PC-9 (cell line): ENCODE data around the gene ITGBL1. TPM values are rescaled to one million over a fixed set of nuclear protein-coding genes. Genes with fewer than 3 reads are reported as not detected.

Source experiments
- BruUV-seq: library from RNA; stranded (reverse); fragments of 400-500 nt; replicated peaks from 2 replicates; lab custom pipeline; 2021; lab: Mats Ljungman, UMichigan
- CTCF ChIA-PET: fragments of 300-600 bp; sonication (Branson Sonifier 250); formaldehyde crosslinking; loops from one replicate; lab custom pipeline; 2022; ENCODE audit warnings: antibody characterized with exemption; lab: Charles Lee
- POLR2A ChIA-PET: fragments of 300-600 bp; sonication (Branson Sonifier 250); formaldehyde crosslinking; loops from one replicate; lab custom pipeline; 2022; ENCODE audit warnings: antibody characterized with exemption; ENCODE audit not compliant: unreplicated experiment; lab: Charles Lee
- DNase-seq, 2 experiments: peaks; one replicate each; pipeline versions ENCODE4 v3.0.0 to v3.0.0-alpha.2; 2015 to 2022; ENCODE audit warnings: mixed read lengths in 1 of 2
- H2AFZ ChIP-seq: fragments of 200-600 bp; sonication (generic); 2 replicates; pipeline ENCODE4 v1.8.1; 2017; ENCODE audit warnings: antibody characterized with exemption
- H3F3A ChIP-seq: fragments of 200-600 bp; sonication (generic); 2 replicates; pipeline ENCODE4 v1.8.1; 2017; ENCODE audit warnings: antibody characterized with exemption, mild to moderate bottlenecking, low read depth; ENCODE audit not compliant: insufficient read depth
- H3K27ac ChIP-seq: fragments of 200-600 bp; sonication (generic); 2 replicates; pipeline ENCODE4 v1.6.1; 2016; ENCODE audit warnings: mixed run types
- H3K27me3 ChIP-seq: fragments of 200-600 bp; sonication (generic); 2 replicates; pipeline ENCODE4 v1.6.1; 2016; ENCODE audit warnings: low read depth, mixed run types; ENCODE audit not compliant: insufficient read depth
- H3K36me3 ChIP-seq: fragments of 200-600 bp; sonication (generic); 2 replicates; pipeline ENCODE4 v1.6.1; 2016; ENCODE audit warnings: low read depth, mixed run types
- H3K4me1 ChIP-seq: fragments of 200-600 bp; sonication (generic); replicated peaks from 2 replicates; pipeline ENCODE4 v1.6.1; 2016; ENCODE audit warnings: mixed run types; ENCODE audit not compliant: insufficient read depth
- H3K4me2 ChIP-seq: fragments of 200-600 bp; sonication (generic); 2 replicates; pipeline ENCODE4 v1.6.1; 2017; ENCODE audit warnings: mixed run types
- H3K4me3 ChIP-seq: fragments of 200-600 bp; sonication (generic); 2 replicates; pipeline ENCODE4 v1.6.1; 2016; ENCODE audit warnings: mixed run types
- H3K79me2 ChIP-seq: fragments of 200-600 bp; sonication (generic); 2 replicates; pipeline ENCODE4 v1.6.1; 2017; ENCODE audit warnings: low read depth, mixed run types
- H3K9me2 ChIP-seq: fragments of 200-600 bp; sonication (generic); 2 replicates; pipeline ENCODE4 v1.8.1; 2017; ENCODE audit warnings: mild to moderate bottlenecking; ENCODE audit not compliant: insufficient read depth
- H3K9me3 ChIP-seq: fragments of 200-600 bp; sonication (generic); 2 replicates; pipeline ENCODE4 v1.8.1; 2016; ENCODE audit warnings: low read depth; ENCODE audit not compliant: insufficient read depth
- H4K20me1 ChIP-seq: fragments of 200-600 bp; sonication (generic); 2 replicates; pipeline ENCODE4 v1.8.1; 2017; ENCODE audit not compliant: insufficient read depth
- EZH2 ChIP-seq: fragments of 200-600 bp; sonication (generic); IDR thresholded peaks from 2 replicates; pipeline ENCODE4 v1.8.0; 2017; ENCODE audit warnings: antibody characterized with exemption, low read depth
- intact Hi-C: fragments of 100-400 bp; cut with micrococcal nuclease; formaldehyde crosslinking; loops from one replicate; pipeline ENCODE4 v1.10.0; 2022; ENCODE audit not compliant: unreplicated experiment
- total RNA-seq: library from RNA; stranded (reverse); gene quantifications from 2 replicates; pipeline ENCODE4 v1.2.3, GENCODE V29; 2021
- TF ChIP-seq, protein P1 (sequence below): fragments of 200-600 bp; sonication (generic); conservative IDR thresholded peaks from 2 replicates; pipeline ENCODE4 v1.6.1; 2017; ENCODE audit warnings: mixed run types, antibody characterized with exemption, mild to moderate bottlenecking, moderate library complexity

ITGBL1 gene
- total RNA-seq, 1 experiment from 2014 or later: 52.5 TPM

DNA sequence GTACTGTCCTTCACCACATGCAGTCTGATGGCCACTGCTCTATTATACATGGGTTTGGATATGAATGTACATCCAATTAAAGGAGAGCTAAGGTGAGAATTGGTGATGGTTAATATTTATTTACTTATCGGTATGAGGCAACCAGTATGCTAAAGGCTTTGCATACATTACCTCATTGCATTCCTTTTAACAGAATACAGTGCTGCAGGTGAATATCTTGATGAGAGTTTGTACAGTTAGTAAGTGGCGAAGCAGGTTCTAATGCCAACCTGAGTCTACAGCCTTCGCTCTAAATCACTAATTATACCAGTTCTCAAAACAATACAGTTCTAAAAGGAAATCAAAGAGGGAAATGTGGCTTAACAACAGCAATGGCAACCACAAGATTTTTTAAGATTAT, 284.1 kb downstream of the ITGBL1 start:
- BruUV-seq: no TSS peak
- Histone ChIP-seq H3K79me2 (no peaks in the 10 kb centered on the region), H3F3A (0 out of 2 replicates have a peak, but pooled peaks cover 4% of the 10 kb centered on the region), H2AFZ (no peak overlapping the region), H3K36me3 (no peaks in the 10 kb centered on the region), H4K20me1 (no peaks in the 10 kb centered on the region), H3K4me3 (no peak overlapping the region), H3K4me2 (no peak overlapping the region), H3K9me3 (no peaks in the 10 kb centered on the region), H3K27ac (no peak overlapping the region), H3K27me3 (no peaks in the 10 kb centered on the region), H3K9me2 (no peaks in the 10 kb centered on the region), H3K4me1 (no peaks in the 10 kb centered on the region)
- TF ChIP-seq, protein P1, sequence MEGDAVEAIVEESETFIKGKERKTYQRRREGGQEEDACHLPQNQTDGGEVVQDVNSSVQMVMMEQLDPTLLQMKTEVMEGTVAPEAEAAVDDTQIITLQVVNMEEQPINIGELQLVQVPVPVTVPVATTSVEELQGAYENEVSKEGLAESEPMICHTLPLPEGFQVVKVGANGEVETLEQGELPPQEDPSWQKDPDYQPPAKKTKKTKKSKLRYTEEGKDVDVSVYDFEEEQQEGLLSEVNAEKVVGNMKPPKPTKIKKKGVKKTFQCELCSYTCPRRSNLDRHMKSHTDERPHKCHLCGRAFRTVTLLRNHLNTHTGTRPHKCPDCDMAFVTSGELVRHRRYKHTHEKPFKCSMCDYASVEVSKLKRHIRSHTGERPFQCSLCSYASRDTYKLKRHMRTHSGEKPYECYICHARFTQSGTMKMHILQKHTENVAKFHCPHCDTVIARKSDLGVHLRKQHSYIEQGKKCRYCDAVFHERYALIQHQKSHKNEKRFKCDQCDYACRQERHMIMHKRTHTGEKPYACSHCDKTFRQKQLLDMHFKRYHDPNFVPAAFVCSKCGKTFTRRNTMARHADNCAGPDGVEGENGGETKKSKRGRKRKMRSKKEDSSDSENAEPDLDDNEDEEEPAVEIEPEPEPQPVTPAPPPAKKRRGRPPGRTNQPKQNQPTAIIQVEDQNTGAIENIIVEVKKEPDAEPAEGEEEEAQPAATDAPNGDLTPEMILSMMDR: no peak
- TF ChIP-seq EZH2: no peak
- peak in 1 of 2 experiments; percentile 68 for DNase-seq
- ChIA-PET CTCF (no interaction called here), POLR2A (no interaction called here)
- intact Hi-C loops: no loop called here

DNA sequence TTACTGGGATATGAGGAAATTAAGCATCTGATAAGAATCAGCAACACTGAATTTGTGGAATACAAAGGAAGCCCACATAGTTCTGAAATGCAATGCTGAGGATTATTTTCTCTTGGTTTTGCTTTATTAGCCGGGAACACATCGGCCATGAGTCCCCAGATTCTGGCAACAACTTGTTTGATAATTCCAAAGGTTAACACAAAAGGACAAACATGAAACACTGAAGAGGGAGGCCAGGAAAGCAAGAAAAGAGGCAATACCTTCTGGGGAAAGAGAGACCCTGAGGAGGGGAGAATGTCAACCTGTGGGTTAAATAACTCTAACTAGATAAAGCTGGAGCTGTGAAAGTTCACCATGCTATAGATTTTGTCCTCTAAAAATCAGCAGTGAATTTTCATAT, 285.9 kb downstream of the ITGBL1 start:
- no peak for DNase-seq
- Histone ChIP-seq H2AFZ (no peak overlapping the region), H4K20me1 (no peaks in the 10 kb centered on the region), H3K27ac (no peak overlapping the region), H3K9me3 (no peaks in the 10 kb centered on the region), H3F3A (no peaks in the 10 kb centered on the region), H3K4me2 (no peak overlapping the region), H3K9me2 (no peaks in the 10 kb centered on the region), H3K27me3 (no peaks in the 10 kb centered on the region), H3K4me3 (no peak overlapping the region), H3K79me2 (no peaks in the 10 kb centered on the region), H3K36me3 (no peaks in the 10 kb centered on the region), H3K4me1 (no peaks in the 10 kb centered on the region)
- ChIA-PET CTCF (no interaction called here), POLR2A (no interaction called here)
- TF ChIP-seq, protein P1: no peak
- TF ChIP-seq EZH2: no peak
- no TSS peak for BruUV-seq
- intact Hi-C loops: no loop called here

DNA sequence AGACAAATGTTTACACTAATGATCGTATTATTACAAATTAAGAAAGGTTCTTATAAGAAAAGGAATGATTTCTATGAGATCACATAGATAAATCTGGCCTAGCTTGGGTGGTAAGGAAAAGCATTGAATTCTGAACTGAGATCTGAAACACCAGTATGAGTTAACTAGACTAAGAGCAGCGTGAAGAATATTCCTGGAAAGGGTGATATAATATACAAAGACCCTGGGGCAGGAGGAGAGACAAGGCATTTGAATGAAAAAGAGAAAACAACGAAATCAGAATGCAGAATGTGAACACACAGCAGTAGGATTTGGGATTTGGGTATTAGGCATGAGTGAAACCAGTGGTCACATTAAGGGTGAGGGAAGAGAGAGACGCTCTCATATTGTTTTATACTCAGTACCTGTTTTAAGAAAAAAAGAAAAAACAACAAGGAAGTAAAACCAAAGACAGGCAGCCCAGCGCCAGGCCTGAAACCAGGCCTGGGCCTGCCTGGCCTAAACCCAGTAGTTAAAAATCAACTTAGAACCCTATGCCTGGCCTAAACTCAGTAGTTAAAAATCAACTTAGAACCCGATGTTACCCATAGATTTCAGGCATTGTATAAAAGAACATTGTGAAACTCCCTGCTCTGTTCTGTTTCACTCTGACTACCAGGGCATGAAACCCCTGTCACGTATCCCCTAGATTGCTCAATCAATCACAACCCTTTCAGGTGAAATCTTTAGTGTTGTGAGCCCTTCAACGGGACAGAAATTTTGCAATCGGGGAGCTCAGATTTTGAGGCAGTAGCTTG, 287.1 kb downstream of the ITGBL1 start:
- H3K4me2 ChIP-seq: no peak overlapping the region
- no peak overlapping the region for H3K27ac ChIP-seq
- no peaks in the 10 kb centered on the region for H3K4me1 ChIP-seq
- TF ChIP-seq EZH2: no peak
- TF ChIP-seq, protein P1: no peak
- no peaks in the 10 kb centered on the region for H3K9me3 ChIP-seq
- no peaks in the 10 kb centered on the region for H3K79me2 ChIP-seq
- H3K27me3 ChIP-seq: no peaks in the 10 kb centered on the region
- H3K9me2 ChIP-seq: no peaks in the 10 kb centered on the region
- no peak overlapping the region for H2AFZ ChIP-seq
- intact Hi-C loops: no loop called here
- CTCF ChIA-PET: no interaction called here
- DNase-seq: no peak
- H3F3A ChIP-seq: no peaks in the 10 kb centered on the region
- POLR2A ChIA-PET: no interaction called here
- H3K4me3 ChIP-seq: no peak overlapping the region
- H4K20me1 ChIP-seq: no peaks in the 10 kb centered on the region
- no TSS peak for BruUV-seq
- H3K36me3 ChIP-seq: no peaks in the 10 kb centered on the region
